Ishikawa (cell line): Measurements from ENCODE around the gene EYA4.

ENCODE experiments used
- MAX ChIP-seq: IDR thresholded peaks from 2 replicates; pipeline ENCODE4 v1.6.1; 2012
- NFIC ChIP-seq: IDR thresholded peaks from 2 replicates; pipeline ENCODE4 v1.6.1; 2012
- TAF1 ChIP-seq: IDR thresholded peaks from 2 replicates; pipeline ENCODE4 v1.6.1; 2012; ENCODE audit warnings: low read depth, mild to moderate bottlenecking

- no peak for TF ChIP-seq MAX
- TF ChIP-seq NFIC = no peak
- TF ChIP-seq TAF1 = no peak
Observed at GRCh38 chr6:133388731-133389130, 147.6 kb downstream of the EYA4 start.
